Gastroesophageal sphincter (tissue), 4 donors: ENCODE results near the gene PPP2R2B. TPM values are rescaled to one million over a fixed set of nuclear protein-coding genes. Genes with fewer than 3 reads are reported as not detected.

Experiments
- ATAC-seq: fragments of 150-250 bp; one replicate; pipeline ENCODE4 v1.9.1; 2016; ENCODE audit warnings: mild to moderate bottlenecking, moderate library complexity
- H3K27ac ChIP-seq, 4 donors: fragments of 200-600 bp; sonication (generic) in 3 of 4; 1 replicate in 3 of 4; 2 replicates in 1 of 4; pipeline ENCODE4 v1.5.1; 2016 to 2019
- H3K27me3 ChIP-seq: fragments of 200-600 bp; sonication (generic); one replicate; pipeline ENCODE4 v1.5.1; 2019
- H3K36me3 ChIP-seq, 2 donors: fragments of 200-600 bp; sonication (generic); one replicate each; pipeline ENCODE4 v1.5.1; 2019; ENCODE audit warnings: control low read depth in 1 of 2
- H3K4me1 ChIP-seq, 3 donors: fragments of 200-600 bp; sonication (generic); 1 replicate in 2 of 3; 2 replicates in 1 of 3; pipeline ENCODE4 v1.5.1; 2016 to 2019; ENCODE audit warnings: control low read depth in 2 of 3
- H3K4me3 ChIP-seq, 2 donors: fragments of 200-600 bp; sonication (generic); one replicate each; pipeline ENCODE4 v1.5.1; 2019; ENCODE audit warnings: mild to moderate bottlenecking in 1 of 2, moderate library complexity in 1 of 2
- H3K9me3 ChIP-seq, 3 donors: fragments of 200-600 bp; sonication (generic); one replicate each; pipeline ENCODE4 v1.5.1; 2017 to 2019; ENCODE audit warnings: control low read depth in 2 of 3
- EP300 ChIP-seq: sonication (generic); formaldehyde crosslinking; IDR thresholded peaks from one replicate; pipeline ENCODE4 v1.6.1; 2017; ENCODE audit warnings: antibody characterized with exemption, mild to moderate bottlenecking
- POLR2A ChIP-seq, 2 donors: fragments of 450-650 bp; IDR thresholded peaks; one replicate each; pipeline ENCODE4 v1.6.1; 2017; ENCODE audit warnings: antibody characterized with exemption in 2 of 2, mild to moderate bottlenecking in 2 of 2, moderate library complexity in 1 of 2
- POLR2AphosphoS5 ChIP-seq: sonication (generic); formaldehyde crosslinking; IDR thresholded peaks from one replicate; pipeline ENCODE4 v1.6.1; 2017; ENCODE audit warnings: antibody characterized with exemption
- WGBS, 2 donors: methylation state at CpG; one replicate each; pipeline ENCODE4 v1.1.5; 2018; ENCODE audit warnings: low coverage in 1 of 2; 5-methylcytosine and 5-hydroxymethylcytosine counted together
- total RNA-seq, 4 donors: library from RNA; depleted of rRNA; stranded (reverse); fragments of >200 nt; gene quantifications; one replicate each; pipeline ENCODE4 v1.1.0, GENCODE V29; 2016
- TF ChIP-seq, protein P1 (sequence below), 4 experiments: fragments of 200-600 bp in 2 of 4; fragments of 450-650 bp in 2 of 4; sonication (generic) in 1 of 4; IDR thresholded peaks; one replicate each; pipeline ENCODE4 v1.5.1; 2017 to 2019; ENCODE audit warnings: antibody characterized with exemption in 4 of 4, mild to moderate bottlenecking in 2 of 4, moderate library complexity in 2 of 4

Gene PPP2R2B
- total RNA-seq, 4 donors from 2014 or later, result 1.0 to 3.0 (median 2.3) TPM

DNA sequence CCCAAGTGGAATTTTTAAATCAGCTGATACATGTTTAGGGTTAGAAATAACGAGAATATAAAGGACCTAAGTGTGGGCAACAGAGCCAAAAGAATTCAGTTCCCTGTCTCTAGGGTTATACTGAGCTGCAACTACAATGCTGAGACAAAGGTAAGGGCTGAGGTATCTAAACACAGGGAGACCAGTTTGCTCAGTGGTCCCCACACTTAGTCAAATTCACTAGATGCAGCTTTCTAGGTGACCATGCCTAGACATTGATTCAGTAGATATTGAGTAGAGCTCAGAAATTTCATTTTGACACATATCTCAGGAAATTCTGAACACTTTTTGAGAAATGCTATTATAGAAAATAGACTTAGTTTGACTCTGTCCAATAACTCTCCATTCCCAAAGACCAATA is 84.8 kb downstream of the PPP2R2B start:
- no peaks in the 10 kb centered on the region for H3K27me3 ChIP-seq
- no peak for TF ChIP-seq POLR2A (IDR thresholded peaks at IDR 0.05)
- TF ChIP-seq EP300, result no peak
- no peak for TF ChIP-seq POLR2AphosphoS5
- TF ChIP-seq, protein P1, sequence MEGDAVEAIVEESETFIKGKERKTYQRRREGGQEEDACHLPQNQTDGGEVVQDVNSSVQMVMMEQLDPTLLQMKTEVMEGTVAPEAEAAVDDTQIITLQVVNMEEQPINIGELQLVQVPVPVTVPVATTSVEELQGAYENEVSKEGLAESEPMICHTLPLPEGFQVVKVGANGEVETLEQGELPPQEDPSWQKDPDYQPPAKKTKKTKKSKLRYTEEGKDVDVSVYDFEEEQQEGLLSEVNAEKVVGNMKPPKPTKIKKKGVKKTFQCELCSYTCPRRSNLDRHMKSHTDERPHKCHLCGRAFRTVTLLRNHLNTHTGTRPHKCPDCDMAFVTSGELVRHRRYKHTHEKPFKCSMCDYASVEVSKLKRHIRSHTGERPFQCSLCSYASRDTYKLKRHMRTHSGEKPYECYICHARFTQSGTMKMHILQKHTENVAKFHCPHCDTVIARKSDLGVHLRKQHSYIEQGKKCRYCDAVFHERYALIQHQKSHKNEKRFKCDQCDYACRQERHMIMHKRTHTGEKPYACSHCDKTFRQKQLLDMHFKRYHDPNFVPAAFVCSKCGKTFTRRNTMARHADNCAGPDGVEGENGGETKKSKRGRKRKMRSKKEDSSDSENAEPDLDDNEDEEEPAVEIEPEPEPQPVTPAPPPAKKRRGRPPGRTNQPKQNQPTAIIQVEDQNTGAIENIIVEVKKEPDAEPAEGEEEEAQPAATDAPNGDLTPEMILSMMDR (IDR thresholded peaks at IDR 0.05), result no peak
- no peaks in the 10 kb centered on the region for H3K36me3 ChIP-seq
- no peak overlapping the region for H3K4me3 ChIP-seq
- ATAC-seq, result no peak
- peaks cover 0 to 7% (median 0%) of the 10 kb centered on the region in 3 donors for H3K4me1 ChIP-seq
- no peak overlapping the region for H3K27ac ChIP-seq
- WGBS, 2 donors, result 64% methylated on average over 1 of the region's 1 CpG; no CpG with 5 or more reads in 1 of the 2 donors
- no peaks in the 10 kb centered on the region for H3K9me3 ChIP-seq

DNA sequence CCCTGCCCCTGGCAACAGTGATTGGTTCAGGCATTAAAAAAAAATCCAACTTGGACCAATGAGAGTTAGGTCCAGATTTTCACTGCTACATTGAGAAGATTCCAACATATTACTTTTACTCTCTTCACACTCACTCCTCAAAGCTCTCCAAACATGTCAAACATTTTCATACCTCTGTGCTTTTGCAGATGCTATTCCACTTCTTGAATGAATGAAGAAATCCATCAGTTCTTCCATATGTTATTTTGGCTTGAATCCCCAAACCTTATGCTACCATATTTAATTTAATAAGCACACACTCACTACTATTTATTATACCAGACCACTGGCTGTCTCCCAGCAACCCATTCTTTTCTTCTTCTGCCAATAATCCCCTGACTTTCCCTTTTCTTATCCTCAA is 87.1 kb downstream of the PPP2R2B start:
- Histone ChIP-seq H3K36me3 (no peaks in the 10 kb centered on the region), H3K4me1 (no peaks in the 10 kb centered on the region), H3K27ac (no peak overlapping the region), H3K9me3 (no peaks in the 10 kb centered on the region), H3K4me3 (no peak overlapping the region), H3K27me3 (no peaks in the 10 kb centered on the region)
- TF ChIP-seq POLR2A (IDR thresholded peaks at IDR 0.05), result no peak
- TF ChIP-seq EP300, result no peak
- TF ChIP-seq POLR2AphosphoS5, result no peak
- TF ChIP-seq, protein P1 (IDR thresholded peaks at IDR 0.05), result no peak
- no peak for ATAC-seq

DNA sequence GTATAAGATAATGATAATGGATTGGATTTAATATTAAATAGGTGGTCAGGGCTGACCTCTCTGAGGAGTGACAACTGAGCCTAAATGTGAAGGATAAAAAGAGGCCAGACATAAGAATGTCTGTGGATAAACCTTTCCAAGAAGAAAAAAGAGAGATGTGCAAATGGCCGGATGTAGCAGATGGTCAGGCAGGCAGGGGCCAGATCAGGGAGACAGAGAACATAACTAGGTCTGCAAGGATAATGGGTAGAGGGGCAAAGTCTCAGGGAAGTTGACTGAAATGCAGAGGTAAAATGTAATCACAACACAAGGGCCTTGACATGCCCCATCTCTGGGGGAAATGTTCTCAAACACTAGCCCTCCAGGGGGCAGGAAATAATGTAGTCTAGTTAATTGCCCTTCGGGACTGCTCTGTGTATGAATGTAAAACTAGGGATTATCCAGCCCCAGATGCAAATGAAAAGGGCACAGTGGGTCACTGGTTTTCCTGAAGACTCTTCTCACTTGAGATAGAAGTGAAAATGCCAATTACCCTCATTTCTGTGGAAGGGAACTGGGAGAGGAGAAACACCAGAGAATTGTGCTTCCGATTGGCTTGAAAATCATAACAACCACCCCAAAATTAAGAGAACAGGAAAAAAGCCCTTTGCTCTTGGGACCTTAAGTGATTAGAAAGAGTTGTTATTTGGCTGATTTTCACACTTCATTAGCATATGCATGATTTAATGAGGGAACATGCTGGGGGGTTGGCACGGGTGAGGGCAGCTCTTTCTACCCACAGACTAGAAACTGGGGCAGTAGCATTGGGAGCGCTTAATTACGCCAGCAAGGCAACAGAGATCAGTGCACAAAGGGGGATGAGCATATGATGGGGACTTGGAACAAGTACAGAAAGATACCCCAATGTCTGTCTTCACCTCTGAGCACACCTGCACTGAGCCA is 88.6 kb downstream of the PPP2R2B start:
- no peak for TF ChIP-seq POLR2AphosphoS5
- TF ChIP-seq EP300, result no peak
- TF ChIP-seq POLR2A (IDR thresholded peaks at IDR 0.05), result no peak
- TF ChIP-seq, protein P1 (IDR thresholded peaks at IDR 0.05), result no peak
- no peaks in the 10 kb centered on the region for H3K36me3 ChIP-seq
- H3K27ac ChIP-seq, result no peak overlapping the region
- H3K27me3 ChIP-seq, result no peaks in the 10 kb centered on the region
- H3K9me3 ChIP-seq, result no peaks in the 10 kb centered on the region
- ATAC-seq, result no peak
- no peaks in the 10 kb centered on the region for H3K4me1 ChIP-seq
- 53 to 70% methylated on average over 4 to 6 of the region's 6 CpGs for WGBS, 2 donors
- H3K4me3 ChIP-seq, result no peak overlapping the region

DNA sequence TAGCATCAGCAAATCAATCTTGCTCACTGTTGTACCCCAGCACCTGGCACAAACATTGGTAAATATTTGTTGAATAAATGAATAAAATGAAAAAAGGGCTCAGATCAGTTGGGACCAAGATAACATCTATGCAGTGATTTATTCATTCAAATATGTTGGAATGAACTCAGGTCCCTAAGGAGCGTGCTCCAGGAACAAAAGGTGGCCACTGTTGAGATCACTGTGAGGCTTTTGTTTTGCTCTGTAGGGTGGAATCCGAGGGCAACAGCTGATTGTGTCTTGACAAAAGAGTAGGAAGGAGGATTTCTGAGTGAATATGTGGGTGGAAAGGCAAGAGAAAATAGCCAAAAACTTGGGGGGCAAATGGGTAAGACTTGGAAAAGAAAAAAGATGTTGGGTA is 89.7 kb downstream of the PPP2R2B start:
- Histone ChIP-seq H3K27me3 (no peaks in the 10 kb centered on the region), H3K36me3 (no peaks in the 10 kb centered on the region), H3K4me1 (no peaks in the 10 kb centered on the region), H3K27ac (no peak overlapping the region), H3K4me3 (no peak overlapping the region), H3K9me3 (no peaks in the 10 kb centered on the region)
- WGBS, 2 donors, result 30 to 44% methylated on average over 2 of the region's 2 CpGs
- TF ChIP-seq, protein P1 (IDR thresholded peaks at IDR 0.05), result no peak
- TF ChIP-seq POLR2AphosphoS5 (no peak), EP300 (no peak), POLR2A (IDR thresholded peaks at IDR 0.05) (no peak)
- ATAC-seq, result no peak

DNA sequence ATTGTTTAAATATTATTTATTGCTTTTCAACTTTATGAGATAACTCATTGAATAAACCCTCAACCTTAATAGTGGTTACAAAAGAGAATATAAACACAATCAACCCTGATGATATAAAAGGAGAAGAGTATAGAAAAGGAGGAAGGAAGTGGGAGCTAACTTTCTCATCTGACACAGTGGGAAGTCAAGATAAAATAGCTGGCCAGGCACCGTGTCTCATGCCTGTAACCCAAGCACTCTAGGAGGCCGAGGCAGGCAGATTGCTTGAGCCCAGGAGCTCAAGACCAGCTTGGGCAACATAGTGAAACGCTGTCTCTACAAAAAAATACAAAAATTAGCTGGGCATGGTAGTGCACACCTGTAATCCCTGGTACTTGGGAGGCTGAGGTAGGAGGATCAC is 93.5 kb downstream of the PPP2R2B start:
- Histone ChIP-seq H3K27me3 (no peaks in the 10 kb centered on the region), H3K27ac (no peak overlapping the region), H3K4me3 (no peak overlapping the region), H3K9me3 (no peaks in the 10 kb centered on the region), H3K4me1 (no peaks in the 10 kb centered on the region), H3K36me3 (no peaks in the 10 kb centered on the region)
- TF ChIP-seq, protein P1 (IDR thresholded peaks at IDR 0.05), result no peak
- WGBS, 2 donors, result 38 to 60% methylated on average over 1 to 3 of the region's 3 CpGs
- no peak for ATAC-seq
